Natural killer cell (primary cell): ENCODE measurements around the gene UFD1. TPM values are rescaled to one million over a fixed set of nuclear protein-coding genes. Genes with fewer than 3 reads are reported as not detected.

Experiments
- ATAC-seq, 3 donors: fragments of 150-1000 bp in 2 of 3; fragments of 200-7000 bp in 1 of 3; cut with Tn5 transposase; 1 replicate in 1 of 3; 2 replicates in 2 of 3; pipeline ENCODE4 v1.10.0; 2021; ENCODE audit warnings: mild to moderate bottlenecking in 2 of 3, moderate library complexity in 2 of 3
- DNase-seq, 2 donors: peaks; one replicate each; pipeline versions ENCODE4 v3.0.0 to v3.0.0-alpha.2; 2013 to 2021; ENCODE audit warnings: mixed read lengths in 1 of 2
- H3K27ac ChIP-seq: one replicate; pipeline ENCODE4 v1.5.1; 2013; ENCODE audit warnings: mild to moderate bottlenecking, low read length
- H3K27me3 ChIP-seq: one replicate; pipeline ENCODE4 v1.6.1; 2013; ENCODE audit warnings: low read length; ENCODE audit not compliant: control insufficient read depth, insufficient read depth
- H3K36me3 ChIP-seq: one replicate; pipeline ENCODE4 v1.6.1; 2013; ENCODE audit warnings: low read length; ENCODE audit not compliant: control insufficient read depth, insufficient read depth
- H3K4me1 ChIP-seq: one replicate; pipeline ENCODE4 v1.6.1; 2013; ENCODE audit warnings: low read length; ENCODE audit not compliant: control insufficient read depth, insufficient read depth
- H3K4me3 ChIP-seq: one replicate; pipeline ENCODE4 v1.5.1; 2013; ENCODE audit warnings: low read length
- H3K9me3 ChIP-seq: one replicate; pipeline ENCODE4 v1.6.1; 2013; ENCODE audit warnings: low read length; ENCODE audit not compliant: control insufficient read depth, insufficient read depth
- H3K27ac Mint-ChIP-seq, 2 donors: one replicate each; pipeline ENCODE4 v1.8.0; 2022; ENCODE audit warnings: mild to moderate bottlenecking in 2 of 2, mixed read lengths in 2 of 2, moderate library complexity in 1 of 2
- H3K27me3 Mint-ChIP-seq, 2 donors: one replicate each; pipeline ENCODE4 v1.8.0; 2022; ENCODE audit warnings: low read depth in 2 of 2, mixed read lengths in 2 of 2
- H3K36me3 Mint-ChIP-seq: one replicate; pipeline ENCODE4 v1.8.0; 2022; ENCODE audit warnings: mixed read lengths
- H3K4me1 Mint-ChIP-seq, 2 donors: one replicate each; pipeline ENCODE4 v1.8.0; 2022; ENCODE audit warnings: mixed read lengths in 2 of 2
- H3K4me3 Mint-ChIP-seq: one replicate; pipeline ENCODE4 v1.8.0; 2022; ENCODE audit warnings: mild to moderate bottlenecking, moderate library complexity, mixed read lengths
- H3K9me3 Mint-ChIP-seq, 2 donors: one replicate each; pipeline ENCODE4 v1.8.0; 2022; ENCODE audit warnings: mixed read lengths in 2 of 2
- WGBS: methylation state at CpG from one replicate; pipeline ENCODE4 v1.1.7; 2013; ENCODE audit warnings: missing lambda C conversion rate; ENCODE audit not compliant: insufficient coverage; 5-methylcytosine and 5-hydroxymethylcytosine counted together
- intact Hi-C: fragments of 100-400 bp; cut with micrococcal nuclease; formaldehyde crosslinking; loops from one replicate; pipeline ENCODE4 v1.14.2; 2022
- total RNA-seq, 4 donors: library from RNA; stranded (reverse); fragments of 120-200 nt in 1 of 4; gene quantifications; one replicate each; pipeline versions ENCODE4 v1.2.3 to v1.2.4, GENCODE V29; 2013 to 2022
- TF ChIP-seq, protein P1 (sequence below): fragments of 200-600 bp; IDR thresholded peaks from one replicate; pipeline ENCODE4 v1.8.0; 2022; ENCODE audit warnings: antibody characterized with exemption

Gene UFD1
- total RNA-seq, 3 donors from 2014 or later (not counting 1 experiment from before 2014, with no cell fraction given), result 73.8 to 101 (median 77.8) TPM

DNA sequence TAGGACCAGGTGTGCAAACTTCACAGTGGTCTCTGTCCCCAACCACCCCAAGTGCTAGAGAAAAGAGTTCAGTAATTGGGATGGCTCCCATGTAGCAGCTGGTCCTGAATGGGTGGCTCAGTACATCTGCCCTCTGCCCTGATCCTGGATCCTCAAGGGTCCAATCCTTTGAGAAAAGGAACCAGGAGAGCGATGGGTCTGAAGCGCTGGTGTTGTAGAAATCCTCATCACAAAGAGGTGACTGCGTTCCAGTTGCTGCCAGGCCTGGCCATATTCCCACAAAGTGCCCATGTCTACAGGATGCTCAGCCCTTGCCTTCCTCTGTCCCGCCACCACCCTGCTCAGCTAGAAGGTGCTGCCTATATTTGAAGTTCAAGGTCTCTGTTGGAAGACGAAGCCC, 25.3 kb downstream of the UFD1 start:
- no peaks in the 10 kb centered on the region for H3K9me3 ChIP-seq
- peaks cover 2% of the 10 kb centered on the region for H3K4me1 ChIP-seq
- 96% methylated on average over 5 of the region's 5 CpGs for WGBS
- H3K27me3 ChIP-seq, result no peaks in the 10 kb centered on the region
- Mint-ChIP-seq H3K9me3 (no peaks in the 10 kb centered on the region), H3K36me3 (peaks cover 14% of the 10 kb centered on the region), H3K27me3 (no peaks in the 10 kb centered on the region), H3K4me1 (peaks cover under 1 to 4% of the 10 kb centered on the region in 2 donors), H3K4me3 (no peak overlapping the region), H3K27ac (no peak overlapping the region)
- intact Hi-C loops, result no loop called here
- no peak overlapping the region for H3K4me3 ChIP-seq
- TF ChIP-seq, protein P1, sequence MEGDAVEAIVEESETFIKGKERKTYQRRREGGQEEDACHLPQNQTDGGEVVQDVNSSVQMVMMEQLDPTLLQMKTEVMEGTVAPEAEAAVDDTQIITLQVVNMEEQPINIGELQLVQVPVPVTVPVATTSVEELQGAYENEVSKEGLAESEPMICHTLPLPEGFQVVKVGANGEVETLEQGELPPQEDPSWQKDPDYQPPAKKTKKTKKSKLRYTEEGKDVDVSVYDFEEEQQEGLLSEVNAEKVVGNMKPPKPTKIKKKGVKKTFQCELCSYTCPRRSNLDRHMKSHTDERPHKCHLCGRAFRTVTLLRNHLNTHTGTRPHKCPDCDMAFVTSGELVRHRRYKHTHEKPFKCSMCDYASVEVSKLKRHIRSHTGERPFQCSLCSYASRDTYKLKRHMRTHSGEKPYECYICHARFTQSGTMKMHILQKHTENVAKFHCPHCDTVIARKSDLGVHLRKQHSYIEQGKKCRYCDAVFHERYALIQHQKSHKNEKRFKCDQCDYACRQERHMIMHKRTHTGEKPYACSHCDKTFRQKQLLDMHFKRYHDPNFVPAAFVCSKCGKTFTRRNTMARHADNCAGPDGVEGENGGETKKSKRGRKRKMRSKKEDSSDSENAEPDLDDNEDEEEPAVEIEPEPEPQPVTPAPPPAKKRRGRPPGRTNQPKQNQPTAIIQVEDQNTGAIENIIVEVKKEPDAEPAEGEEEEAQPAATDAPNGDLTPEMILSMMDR, result no peak
- ATAC-seq (no peak), DNase-seq (no peak)
- H3K27ac ChIP-seq, result no peak overlapping the region
- H3K36me3 ChIP-seq, result peaks cover 47% of the 10 kb centered on the region

DNA sequence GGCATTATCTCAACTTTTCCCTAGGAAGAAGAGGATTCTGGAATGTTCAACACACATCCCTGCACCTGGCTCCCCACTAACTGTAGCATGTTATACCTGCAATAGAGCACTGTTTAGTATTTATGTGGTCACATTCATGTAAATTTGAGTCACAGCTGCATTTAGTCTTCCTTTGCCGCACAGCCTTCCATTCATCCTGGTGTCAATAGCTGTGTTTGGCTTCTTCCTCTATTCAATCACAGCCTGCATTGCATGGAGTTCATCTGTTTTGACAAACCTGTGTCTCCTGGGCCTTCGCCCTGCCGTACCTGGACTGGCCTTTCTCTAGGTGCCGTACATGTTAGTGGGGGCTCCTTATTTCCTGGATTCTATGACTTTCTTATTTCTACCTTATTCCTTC, 27.4 kb downstream of the UFD1 start:
- H3K36me3 Mint-ChIP-seq, result peaks cover 14% of the 10 kb centered on the region
- whole genome bisulfite sequencing, result 100% methylated on average over 3 of the region's 4 CpGs
- peaks cover 35% of the 10 kb centered on the region for H3K36me3 ChIP-seq
- DNase-seq, result no peak
- peaks cover 16% of the 10 kb centered on the region for H3K4me1 ChIP-seq
- no peaks in the 10 kb centered on the region for H3K27me3 Mint-ChIP-seq
- no peak for ATAC-seq
- H3K4me3 ChIP-seq, result no peak overlapping the region
- peaks cover 15 to 19% of the 10 kb centered on the region in 2 donors for H3K4me1 Mint-ChIP-seq
- TF ChIP-seq, protein P1, result no peak
- intact Hi-C loops, result no loop called here
- no peak overlapping the region for H3K4me3 Mint-ChIP-seq
- no peaks in the 10 kb centered on the region for H3K9me3 ChIP-seq
- H3K9me3 Mint-ChIP-seq, result no peaks in the 10 kb centered on the region
- H3K27ac ChIP-seq, result no peak overlapping the region
- no peaks in the 10 kb centered on the region for H3K27me3 ChIP-seq
- peak overlapping the region in 1 of 2 donors; percentile 2 for H3K27ac Mint-ChIP-seq

DNA sequence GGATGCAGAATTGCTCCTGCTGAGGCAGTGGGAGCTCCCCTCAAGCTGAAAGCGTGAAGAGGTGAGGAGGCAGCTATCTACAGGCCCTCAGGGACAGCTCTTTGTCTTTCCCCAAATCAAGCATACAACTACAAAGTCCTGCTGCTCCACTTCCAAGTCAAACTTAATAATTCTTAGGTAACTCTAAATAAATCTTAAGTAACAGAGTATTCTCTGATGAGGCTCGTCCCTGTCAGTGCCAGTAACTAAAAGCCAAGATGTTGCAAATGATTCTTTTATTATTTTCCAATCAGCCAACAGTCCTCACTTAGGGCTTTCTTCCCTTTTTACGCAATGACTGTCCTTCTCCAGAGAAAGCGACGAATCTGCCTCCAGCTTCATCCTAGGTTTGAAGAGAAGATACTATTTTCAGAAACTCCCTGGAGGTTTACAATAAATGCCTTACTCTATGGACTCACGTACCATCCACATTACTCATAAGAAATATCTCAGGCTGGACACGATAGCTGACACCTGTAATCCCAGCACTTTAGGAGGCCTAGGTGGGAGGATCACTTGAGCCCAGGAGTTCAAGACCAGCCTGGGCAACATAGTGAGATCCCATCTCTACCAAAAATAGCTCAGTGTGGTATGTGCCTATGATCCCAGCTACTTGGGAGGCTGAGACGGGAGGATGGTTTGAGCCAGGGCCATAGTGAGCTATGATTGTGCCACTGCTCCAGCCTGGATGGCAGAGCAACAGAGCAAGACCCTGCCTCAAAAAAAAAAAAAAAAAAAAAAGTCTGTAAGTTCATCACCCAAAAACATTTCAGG, 28.4 kb downstream of the UFD1 start:
- DNase-seq (no peak), ATAC-seq (no peak)
- 98% methylated on average over 8 of the region's 8 CpGs for whole genome bisulfite sequencing
- no peaks in the 10 kb centered on the region for H3K9me3 ChIP-seq
- no peak overlapping the region for H3K4me3 Mint-ChIP-seq
- H3K4me1 ChIP-seq, result peaks cover 25% of the 10 kb centered on the region
- intact Hi-C loops, result no loop called here
- H3K9me3 Mint-ChIP-seq, result no peaks in the 10 kb centered on the region
- peaks cover 14% of the 10 kb centered on the region for H3K36me3 Mint-ChIP-seq
- no peak overlapping the region for H3K4me3 ChIP-seq
- no peaks in the 10 kb centered on the region for H3K27me3 Mint-ChIP-seq
- peaks cover 25% of the 10 kb centered on the region for H3K36me3 ChIP-seq
- no peaks in the 10 kb centered on the region for H3K27me3 ChIP-seq
- peak overlapping the region; percentile 2 to 51 for H3K27ac Mint-ChIP-seq
- no peak overlapping the region for H3K27ac ChIP-seq
- TF ChIP-seq, protein P1, result no peak
- peaks cover 22 to 24% of the 10 kb centered on the region in 2 donors for H3K4me1 Mint-ChIP-seq

DNA sequence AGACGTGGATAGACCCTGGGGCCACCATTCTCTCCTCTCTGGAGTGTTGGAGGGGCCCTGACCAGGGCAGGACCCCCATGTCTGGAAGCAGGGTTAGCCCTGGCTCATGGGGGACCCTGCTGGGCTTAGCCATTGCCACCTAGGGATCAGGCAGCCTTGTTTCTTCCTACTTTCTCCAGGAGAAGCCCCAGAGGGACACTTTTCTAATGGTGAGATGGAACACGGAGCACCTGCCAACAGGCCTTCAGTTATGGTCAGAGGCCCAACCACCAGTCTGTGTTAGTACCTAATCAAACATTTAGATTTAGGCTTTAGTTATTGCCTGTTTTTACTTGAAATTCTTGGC, 29.6 kb downstream of the UFD1 start:
- DNase-seq (no peak), ATAC-seq (no peak)
- H3K36me3 ChIP-seq, result peaks cover 16% of the 10 kb centered on the region
- peaks cover 27% of the 10 kb centered on the region for H3K4me1 ChIP-seq
- peaks cover 29 to 34% of the 10 kb centered on the region in 2 donors for H3K4me1 Mint-ChIP-seq
- WGBS, result 79% methylated on average over 2 of the region's 2 CpGs
- no peaks in the 10 kb centered on the region for H3K27me3 ChIP-seq
- TF ChIP-seq, protein P1, result no peak
- peak overlapping the region in 1 of 2 donors; percentile 63 for H3K27ac Mint-ChIP-seq
- H3K27me3 Mint-ChIP-seq, result no peaks in the 10 kb centered on the region
- H3K4me3 Mint-ChIP-seq, result peak overlapping the region; percentile 13
- no peaks in the 10 kb centered on the region for H3K9me3 ChIP-seq
- no peak overlapping the region for H3K4me3 ChIP-seq
- H3K27ac ChIP-seq, result no peak overlapping the region
- no peaks in the 10 kb centered on the region for H3K9me3 Mint-ChIP-seq
- peaks cover 11% of the 10 kb centered on the region for H3K36me3 Mint-ChIP-seq
- intact Hi-C loops, result no loop called here
